Kasumi-1 (cell line): Measurements from ENCODE around the gene SYF2.
"Not testable (repeated sequence)": the region's sequence is repeated elsewhere in the genome, so short reads cannot be mapped to it uniquely, and the experiment has no call there.

Experiments used
- DNase-seq, 2 experiments: peaks; one replicate each; lab custom pipeline; 2025; lab: John Stamatoyannopoulos, UW

The SYF2 gene

DNA sequence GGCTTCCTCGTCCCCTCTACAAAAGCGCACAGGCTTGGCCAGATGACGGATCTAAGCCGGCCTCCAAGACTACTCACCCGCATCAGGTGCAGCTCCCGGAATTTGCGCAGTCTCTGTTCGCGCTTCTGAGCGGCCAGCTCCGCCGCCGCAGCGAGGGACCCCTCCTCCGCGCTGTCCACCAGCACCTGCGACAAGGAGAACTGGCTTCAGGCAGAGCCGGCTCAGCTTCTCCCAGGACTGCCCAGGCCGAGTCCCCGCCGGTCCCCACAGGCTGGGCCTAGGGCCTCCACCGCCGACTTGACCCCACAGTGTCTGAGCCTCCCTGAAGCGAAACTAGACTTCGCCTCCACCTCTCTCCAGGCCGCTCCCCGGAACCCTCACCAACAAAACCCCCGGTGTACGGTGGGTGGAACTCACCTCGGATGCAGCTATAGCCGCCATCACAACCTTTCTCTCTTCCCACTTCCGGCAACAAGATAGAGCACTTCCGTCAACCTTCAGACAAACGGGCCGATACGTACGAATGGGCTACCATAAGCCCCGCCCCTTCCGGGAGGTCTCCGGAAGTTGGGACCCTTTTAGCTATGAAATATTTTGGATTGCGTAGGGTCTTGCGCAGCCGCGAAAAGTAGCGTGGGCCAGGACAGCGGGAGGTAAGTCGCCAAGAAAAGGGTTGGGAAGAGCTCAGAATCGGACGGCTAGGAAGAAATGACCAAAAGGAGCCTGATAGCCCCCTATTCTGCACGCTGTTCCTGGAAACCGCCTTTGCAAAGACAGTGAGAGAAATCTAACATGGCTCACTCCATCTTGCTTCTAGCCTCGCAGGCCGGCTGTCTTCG lies at the start of gene SYF2:
Gene SYF2, minus strand, starts transcription at position 476 of the 839 bp plus-strand sequence. Its CDS starts 35 bp downstream, at position 441.
- peak; percentile 97 to 99 for DNase-seq

DNA sequence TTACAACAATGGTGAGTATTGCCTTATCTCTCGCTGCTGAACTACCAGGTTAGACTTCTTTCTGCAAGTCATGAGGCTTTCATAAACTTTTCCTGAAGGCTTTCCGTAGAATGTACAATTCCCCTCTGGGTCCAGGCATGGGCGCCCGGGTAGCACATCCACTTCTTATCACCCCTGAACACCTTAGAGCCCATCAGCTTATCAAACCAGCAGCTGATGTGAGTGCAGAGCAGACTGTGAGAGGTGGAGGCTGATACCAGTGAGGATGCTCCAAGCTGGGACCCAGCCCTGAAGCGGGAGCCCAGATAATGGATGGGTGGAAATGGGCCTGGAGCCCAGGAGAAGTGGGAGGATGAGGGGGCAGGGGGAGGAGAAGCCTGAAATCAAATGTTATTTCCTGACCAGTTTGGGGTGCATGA lies 47.4 kb upstream of the SYF2 start:
- DNase-seq, result not testable (repeated sequence)

DNA sequence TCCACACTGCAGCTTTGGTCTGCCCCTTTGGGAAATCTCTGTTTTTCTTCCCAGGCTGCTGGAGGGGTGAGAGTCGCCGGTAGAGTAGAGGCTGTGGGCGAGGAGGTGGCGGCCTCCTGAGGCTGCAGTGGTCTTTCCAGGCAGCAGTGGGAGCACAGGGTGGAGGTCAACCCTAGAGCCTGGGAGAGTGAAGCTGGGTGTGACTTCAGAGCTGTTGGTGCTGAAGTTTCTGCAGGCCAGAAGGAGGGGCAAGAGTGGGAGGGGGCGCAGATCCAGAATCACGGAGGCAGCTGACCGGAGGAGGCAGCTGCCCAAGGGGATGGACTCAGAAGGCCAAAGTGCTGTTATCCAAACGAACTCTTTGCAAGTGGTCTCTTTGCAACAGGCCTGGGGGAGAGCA lies 46.5 kb upstream of the SYF2 start:
- not testable (repeated sequence) for DNase-seq

DNA sequence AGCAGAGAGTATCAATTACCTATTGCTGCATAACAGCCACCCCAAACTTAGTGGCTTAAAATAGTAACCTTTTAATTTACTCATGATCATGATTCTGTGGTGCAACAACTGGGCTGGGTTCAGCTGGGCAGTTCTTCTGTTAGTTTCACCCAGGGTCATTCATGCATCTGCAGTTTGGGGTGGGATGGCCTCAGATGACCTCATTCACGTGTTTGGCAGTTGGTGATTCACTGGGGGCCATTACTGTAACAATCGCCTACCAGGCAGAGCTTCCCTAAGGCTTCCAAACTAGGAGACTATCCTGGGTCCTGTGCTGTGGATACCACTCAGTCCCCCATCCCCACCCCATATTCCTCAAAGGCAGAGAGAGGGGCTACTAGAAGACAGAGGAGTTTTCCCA lies 46.1 kb upstream of the SYF2 start:
- not testable (repeated sequence) for DNase-seq

DNA sequence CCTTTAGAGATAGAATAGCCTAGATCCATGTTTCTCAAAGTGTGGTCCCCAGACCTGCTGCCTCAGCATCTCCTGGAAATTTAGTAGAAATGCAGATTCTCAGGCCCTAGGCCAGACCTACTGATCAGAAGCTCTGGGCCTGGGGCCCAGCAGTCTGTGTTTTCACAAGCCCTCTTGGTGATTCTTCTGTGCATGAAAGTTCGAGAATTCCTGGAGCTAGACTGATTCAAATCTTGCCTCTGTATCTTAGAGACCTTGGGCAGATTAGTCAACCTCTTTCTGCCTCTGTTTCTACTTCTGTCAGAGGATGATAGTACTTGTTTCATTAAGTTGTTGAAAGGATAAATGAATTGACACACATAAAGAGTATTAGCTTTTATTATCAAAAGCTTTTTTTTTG lies 45.0 kb upstream of the SYF2 start:
- not testable (repeated sequence) for DNase-seq

DNA sequence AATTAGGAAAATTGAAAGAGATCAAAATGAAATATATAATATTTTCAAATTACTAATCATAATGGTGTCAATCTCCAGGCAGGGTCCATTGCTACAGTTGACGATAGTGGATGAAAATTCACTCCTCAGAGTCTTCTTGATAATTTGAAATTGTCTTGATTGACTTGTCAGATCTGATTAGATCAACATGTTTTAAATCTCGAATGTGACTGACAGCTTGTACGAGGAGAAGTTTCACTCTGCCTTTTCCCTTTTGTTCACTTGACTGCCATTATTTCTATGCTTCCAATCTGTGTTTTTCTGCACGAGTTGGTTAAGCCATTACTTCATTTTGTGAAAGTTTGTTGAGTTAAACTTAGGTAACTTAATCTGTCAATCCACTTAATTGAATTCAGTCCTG lies 43.3 kb upstream of the SYF2 start:
- not testable (repeated sequence) for DNase-seq

DNA sequence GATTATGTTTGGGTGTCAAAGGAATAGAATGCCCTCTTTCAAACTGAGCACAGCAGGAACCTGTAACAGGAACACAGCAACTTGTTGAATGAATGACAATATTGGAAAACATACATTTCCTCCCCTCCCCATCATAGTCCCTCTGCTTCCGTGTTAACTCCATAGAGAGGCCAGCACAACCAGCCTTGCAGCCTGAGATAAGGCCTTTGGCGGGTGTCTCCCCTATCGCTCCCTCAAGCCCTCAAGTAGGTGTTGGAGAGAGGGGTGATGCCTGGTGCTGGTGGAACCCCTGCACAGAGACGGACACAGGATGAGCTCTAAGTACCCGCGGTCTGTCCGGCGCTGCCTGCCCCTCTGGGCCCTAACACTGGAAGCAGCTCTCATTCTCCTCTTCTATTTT lies 39.9 kb upstream of the SYF2 start, which contains the start of gene RHD:
Gene RHD, plus strand, starts transcription at position 272 of the 400 bp plus-strand sequence. Its CDS starts 39 bp downstream, at position 311.
- not testable (repeated sequence) for DNase-seq

DNA sequence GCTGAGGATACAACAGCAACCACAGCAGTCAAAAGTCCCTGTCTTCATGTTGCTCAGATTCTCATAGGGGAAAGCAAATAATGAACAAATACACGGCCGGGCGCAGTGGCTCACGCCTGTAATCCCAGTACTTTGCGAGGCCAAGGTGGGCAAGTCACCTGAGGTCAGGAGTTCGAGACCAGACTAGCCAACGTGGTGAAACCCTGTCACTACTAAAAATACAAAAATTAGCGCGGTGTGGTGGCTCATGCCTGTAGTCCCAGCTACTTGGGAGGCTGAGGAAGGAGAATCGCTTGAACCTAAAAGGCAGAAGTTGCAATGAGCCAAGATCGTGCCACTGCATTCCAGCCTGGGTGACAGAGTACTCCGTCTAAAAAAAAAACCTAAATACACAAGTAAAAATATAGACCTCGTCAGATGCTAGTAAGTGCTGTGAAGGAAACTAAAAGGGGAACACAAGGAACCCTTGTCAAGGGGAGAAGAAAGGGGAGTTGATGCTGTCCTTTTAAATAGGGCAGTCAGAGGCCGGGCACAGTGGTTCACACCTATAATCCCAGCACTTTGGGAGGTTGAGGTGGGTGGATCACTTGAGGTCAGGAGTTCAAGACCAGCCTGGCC lies 36.0 kb upstream of the SYF2 start:
- not testable (repeated sequence) for DNase-seq

DNA sequence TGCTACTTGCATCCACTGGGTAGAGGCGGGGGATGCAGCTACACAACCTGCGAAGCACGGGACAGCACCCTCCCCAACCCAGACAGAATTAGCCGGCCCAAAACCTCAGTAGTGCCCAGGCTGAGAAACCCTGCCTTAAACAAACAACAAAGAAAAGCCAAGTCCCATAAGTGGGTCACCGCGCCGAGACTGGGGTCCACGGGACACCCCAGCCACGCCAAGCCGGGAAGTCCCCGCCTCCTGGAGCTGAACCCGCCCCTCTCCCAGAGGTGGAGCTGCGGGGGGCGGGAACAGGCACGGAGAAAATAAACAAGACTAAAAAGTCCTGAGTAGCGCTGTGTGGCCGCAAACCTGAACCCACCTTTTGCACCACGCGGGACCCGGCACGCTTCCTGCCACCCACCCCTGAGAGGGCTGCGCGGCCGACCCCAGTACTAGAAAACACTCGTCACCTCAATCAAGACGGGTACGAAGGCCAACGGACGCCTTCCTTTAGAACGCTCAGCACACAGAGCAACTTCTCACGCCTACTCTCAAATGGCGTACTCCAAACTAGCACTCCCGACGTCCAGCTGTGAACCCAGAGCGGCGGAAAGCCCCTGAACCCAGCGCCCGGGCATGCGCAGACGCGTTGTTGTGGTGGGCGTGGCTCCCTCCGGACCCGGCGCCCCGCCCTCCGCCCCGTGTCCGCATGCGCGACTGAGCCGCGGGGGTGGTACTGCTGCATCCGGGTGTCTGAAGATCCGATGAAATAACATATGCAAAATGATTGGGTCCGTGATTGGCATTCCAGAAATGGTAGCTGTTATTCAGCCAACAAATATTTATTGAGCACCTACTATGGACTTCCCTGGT lies 35.2 kb upstream of the SYF2 start:
- DNase-seq, result peak; percentile 67 to 79

DNA sequence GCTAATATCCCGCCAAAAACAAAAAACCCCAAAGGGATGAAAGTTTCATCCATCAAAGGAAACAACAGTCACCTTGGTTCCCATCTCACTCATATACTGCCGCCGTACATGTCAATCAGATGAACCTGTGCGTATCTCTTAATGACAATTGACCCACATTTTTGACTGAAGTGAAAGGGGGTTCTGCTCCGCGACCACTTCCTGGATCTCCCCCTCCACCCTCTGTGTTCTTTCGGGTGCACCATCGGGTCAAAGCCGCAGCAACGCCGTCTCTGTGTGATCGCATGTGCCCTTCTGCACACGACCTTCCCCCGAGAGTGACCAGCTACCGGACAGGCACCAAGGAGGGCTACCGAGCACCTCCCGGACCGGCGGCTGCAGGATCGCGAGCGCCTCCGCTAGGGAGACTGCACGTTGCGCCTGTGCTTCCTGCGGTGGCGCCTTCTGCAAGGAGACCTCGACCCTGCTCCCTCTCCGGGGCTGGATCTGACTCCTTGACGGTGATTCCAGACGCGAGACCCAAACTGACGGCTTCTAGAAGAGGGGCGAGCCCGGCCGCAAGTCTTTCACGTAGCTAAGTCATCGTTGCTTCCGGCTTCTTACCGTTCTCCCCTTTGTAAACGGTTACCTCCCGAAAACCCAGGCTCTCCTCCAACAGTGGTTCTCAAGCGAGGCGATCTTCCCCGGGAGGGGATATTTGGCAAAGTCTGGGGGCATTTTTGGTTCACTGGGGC lies 34.4 kb upstream of the SYF2 start:
- peak in 1 of 2 experiments; percentile 18 for DNase-seq

DNA sequence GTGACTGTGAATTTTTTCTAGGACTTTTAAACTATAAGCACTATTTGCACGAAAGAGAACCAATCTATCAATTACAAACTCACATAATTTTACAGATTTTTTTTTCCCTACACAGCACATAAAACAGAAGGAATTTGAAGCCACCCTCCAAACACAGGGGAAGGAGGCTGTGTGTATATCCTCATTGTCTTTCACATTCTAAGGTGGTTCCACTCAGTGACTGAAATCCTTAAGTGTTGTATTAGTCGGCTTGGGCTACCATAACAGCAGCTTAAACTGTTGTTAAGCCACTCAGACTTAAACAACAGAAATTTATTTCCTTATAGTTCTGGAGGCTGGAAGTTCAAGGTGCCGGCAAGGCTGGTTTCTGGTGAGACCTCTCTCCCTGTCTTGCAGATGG lies 28.0 kb upstream of the SYF2 start:
- DNase-seq, result not testable (repeated sequence)

DNA sequence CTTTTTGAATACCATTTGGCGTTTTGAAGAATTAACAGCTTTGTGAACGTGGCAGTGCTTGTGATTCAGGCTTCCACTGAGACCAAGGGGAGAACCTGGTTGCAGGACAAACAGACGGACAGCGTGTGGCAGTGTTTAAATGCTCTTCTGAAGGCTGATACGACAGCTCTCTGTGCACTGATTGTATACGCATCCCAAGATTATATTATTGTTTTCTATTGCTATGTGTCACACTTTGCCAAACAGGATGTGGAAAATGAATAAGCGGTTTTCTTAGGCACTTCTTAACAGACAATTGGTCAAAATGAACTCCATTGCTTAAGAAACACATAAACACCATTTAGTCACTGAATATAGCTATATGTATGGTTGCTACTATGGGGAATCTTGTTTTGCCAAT lies 27.5 kb upstream of the SYF2 start:
- DNase-seq, result not testable (repeated sequence)

DNA sequence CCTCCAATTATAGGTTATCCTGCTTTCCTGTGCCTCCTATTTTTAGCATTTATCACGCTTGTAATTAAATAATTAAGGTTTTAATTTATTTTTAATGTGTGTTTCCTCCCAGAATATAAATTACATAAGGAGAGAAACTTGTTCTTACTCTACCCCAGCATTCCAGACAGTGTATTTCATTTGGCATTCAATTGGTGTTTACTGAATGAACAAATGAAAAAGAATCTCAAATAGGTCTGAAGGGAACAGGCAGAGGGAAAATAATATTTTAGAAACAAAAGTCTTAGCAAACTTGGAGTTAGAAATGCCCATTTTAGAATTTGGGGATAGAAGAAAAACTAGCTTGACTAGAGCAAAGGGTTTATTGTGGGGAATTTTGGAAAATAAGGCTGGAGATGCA lies 24.9 kb upstream of the SYF2 start:
- DNase-seq, result no peak

DNA sequence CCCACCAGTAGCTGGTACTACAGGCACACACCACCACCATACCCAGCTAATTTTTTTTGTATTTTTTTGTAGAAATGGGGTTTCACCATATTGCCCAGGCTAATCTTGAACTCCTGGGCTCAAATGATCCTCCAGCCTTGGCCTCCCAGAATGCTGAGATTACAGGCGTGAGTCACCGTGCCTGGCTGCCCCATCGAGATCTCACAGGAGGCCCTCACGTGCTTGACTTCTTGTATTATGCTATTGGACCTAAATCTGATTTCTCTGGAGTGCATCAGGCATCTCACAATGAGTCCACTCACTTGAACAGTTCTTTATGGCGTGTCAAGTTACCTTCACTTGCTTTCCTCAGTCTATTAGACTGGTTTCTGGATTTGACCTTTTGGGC lies 24.3 kb upstream of the SYF2 start:
- no peak for DNase-seq

DNA sequence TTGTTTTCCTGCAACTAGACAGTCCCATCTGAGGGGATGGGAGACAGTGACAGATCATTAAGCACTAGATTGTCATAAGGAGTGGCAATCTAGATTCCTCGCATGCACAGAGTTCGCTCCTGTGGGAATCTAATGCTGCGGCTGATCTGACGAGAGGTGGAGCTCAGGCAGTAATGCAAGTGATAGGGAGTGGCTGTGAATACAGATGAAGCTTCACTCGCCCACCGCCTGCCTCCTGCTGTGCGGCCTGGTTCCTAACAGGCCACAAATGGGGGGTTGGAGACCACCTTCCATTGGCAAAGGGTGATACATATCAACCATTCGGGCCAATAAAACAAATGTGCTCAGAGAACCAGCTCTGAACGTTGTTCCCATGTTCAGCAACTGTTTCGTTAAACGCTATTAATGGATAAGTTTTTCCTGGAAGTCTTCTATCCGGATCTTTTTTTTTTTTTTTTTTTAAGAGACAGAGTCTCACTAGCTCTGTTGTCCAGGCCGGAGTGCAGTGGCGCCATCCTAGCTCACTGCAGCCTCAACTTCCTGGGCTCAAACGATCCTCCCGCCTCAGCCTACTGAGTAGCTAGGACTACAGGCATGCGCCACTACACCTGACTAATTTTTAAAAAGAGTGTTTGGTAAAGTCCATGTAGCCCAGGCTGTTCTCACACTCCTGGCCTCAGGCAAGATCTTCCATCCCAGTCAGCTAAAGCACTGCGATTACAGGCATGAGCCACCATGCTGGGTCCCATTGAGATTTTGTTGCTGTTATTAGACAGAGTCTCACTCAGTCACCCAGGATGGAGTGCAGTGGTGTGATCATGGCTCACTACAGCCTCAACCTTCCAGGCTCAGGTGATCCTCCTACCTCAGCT lies 23.6 kb upstream of the SYF2 start:
- DNase-seq, result no peak

DNA sequence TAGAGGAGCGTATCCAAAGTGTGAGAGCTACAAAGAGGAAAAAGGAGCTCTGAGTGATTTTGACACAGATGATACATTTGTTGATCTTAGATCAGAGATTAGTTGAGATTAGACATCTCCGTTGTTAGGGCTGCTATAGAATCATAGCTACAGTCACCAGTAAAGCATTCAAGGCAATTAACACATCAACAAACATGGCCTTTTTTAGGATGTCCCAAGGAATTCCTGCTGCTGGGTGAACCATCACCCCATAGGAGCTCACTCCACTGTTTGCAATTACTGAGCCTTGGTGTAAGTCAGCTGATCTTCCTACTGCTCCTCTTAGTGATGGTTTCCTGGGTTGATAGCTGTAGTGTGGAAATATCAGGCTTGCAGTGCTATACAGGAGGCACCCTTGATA lies 21.6 kb upstream of the SYF2 start:
- no peak for DNase-seq

DNA sequence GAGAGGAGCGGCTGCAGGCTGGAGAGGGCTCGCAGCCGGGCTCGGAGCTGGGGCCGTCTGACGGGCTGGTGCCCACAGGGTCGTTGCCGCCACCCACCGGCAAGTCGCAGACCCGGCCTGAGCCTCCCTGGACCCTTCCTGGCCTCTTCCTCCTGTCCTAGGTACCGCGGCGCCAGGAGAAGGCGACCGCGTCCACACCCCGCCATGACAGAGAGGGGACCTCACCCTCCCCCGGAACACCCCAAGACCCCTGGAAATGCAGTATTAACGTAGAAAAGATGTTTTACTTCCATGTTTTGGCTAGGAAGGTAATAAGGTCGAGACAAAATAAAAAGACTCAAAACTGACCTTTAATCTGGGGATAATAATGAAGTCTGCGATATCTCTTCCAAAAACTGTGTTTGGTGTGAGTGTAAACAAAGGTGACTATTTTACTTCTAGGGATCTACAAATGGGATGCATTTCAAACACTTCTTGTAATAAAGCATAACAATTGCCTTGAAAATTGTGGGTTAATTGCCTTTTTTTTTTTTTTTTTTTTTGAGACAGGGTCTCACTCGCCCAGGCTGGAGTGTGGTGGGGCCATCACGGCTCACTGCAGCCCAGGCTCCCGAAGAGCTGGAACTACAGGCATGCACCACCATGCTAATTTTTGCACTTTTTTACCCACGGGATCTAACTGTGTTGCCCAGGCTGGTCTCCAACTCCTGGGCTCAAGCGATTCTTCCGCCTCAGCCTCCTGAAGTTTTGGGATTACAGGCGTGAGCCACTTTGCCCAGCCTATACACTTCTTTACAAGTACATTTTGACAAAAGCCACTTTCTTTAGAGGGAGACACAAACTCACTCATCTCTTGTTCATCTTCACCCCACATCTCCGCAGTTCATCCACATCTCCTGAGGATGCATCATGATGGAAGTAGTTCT lies 15.8 kb upstream of the SYF2 start:
- peak; percentile 72 to 73 for DNase-seq

DNA sequence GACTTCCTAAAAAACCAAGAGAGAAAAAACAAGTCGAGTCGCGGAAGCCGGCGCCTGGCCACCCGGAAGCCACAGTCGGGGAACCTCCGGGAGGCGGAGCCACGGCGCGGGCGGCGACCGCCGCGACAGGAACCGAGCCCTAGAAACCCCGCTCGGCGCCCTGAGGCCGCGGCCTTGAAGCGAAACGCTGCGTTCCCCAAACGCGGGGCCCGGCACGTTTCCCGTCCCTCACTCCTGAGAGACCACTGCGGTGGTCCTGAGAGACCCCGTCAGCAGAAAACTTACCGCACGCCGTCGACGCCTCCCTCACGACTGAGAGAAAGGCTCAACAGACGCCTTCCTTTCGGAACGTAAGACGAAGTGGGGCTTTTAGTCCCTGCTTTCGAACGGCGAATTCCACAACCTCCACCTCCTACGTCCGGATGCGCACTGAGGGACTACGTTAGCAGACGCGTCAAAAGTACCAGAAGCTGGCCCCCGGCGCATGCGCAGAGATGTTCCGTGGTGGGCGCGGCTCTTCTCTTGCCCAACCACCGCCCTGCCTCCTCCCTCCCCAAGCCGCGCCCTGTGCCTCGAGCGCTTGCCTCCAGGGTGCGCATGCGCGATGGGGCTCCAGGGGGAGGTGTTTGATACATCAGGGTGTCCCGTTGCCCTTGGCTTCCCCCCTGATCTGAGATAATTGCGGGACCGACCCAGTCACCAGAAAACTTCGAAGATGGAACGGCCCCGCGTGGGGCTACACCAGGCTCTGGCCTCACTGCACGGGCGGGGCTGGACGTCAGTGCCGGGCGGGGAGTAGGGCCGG lies 14.9 kb upstream of the SYF2 start, which contains the start of gene RSRP1:
Gene RSRP1, minus strand, starts transcription at position 431 of the 805 bp plus-strand sequence. CDS start 491 bp downstream, outside the sequence.
- DNase-seq, result peak; percentile 95
